ENCODE measurements around the gene ANGPTL7.
A peak's percentile ranks its signal among the peaks of the same experiment; 100 is the strongest.

ANGPTL7 gene

DNA sequence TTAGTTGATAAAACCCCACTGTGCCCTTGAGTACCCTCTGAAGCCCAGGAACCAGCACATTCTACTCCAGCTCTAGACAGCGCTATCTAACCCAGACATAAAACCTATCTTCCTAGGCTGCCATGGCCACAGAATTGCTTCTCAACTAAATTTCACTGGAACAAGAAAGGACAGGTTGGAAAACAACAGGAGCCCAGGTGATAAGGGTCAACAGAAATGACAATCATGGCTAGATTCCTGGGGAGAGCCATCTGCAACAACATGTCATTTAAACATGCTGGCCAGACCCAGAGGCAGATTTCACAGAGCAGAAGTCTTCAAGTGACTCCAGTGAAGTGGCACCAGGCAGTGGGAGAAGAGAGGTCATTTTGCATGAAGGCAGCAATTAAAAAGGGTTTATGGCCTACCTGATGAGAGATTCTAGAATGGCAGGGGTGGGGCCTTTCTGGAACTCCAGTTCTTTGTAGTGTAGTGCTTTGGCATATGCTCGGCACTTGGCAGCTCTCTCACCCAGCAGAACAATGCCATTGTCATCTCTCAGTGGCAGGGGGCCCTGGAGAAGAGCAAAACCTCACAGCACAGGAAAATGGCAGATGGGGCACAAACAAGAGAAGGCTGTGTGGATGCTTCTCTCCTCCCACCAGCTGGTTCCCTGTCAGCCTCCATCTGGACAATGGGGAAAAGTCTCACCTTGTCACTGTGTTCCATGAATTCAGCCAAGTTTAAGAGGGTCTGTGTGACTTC lies 9.9 kb downstream of the ANGPTL7 start:
- FAIRE-seq = no peak

DNA sequence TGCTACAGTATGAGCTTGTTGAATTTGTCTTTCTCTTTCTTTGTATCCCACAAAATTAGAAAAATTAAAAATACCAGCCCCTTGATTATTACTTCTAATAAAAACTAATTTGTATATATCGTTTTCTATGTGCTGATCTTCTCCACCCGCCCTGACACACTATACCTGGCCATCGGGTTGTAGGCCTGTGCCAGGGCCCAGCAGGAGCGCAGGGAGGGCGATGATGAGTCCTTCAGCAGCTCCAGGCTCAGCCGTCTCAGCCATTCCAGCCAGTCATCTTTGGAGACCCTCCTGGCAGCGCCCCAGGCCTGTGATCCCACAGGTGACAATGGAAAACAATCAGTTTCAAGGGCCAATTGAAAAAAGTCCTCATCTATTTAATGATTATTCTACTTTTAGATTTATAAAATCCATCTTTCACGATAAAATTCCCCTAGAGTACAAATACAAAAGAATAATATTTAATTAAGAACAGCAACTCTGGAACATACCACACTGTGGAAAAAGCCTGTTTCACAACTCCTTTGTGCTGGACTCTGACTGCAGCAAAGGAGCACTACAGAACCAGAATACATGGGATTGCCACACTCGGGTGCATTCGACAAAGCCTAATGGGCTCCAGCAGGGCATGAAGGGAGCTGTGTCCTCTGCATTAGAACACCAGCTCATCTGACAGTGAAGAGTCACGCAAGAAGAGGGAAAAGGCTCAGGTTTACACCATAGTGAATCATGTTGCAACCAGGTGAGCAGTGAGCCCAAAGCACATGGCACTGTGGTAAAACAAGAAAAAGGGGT lies 15.4 kb downstream of the ANGPTL7 start:
- DNase-seq (ENCODE audit: insufficient read length, low spot score) (no peak), FAIRE-seq (no peak)

More for the DNA sequence above, 9.9 kb downstream of the ANGPTL7 start:
- no peak for DNase-seq (ENCODE audit: insufficient read length, low spot score)

DNA sequence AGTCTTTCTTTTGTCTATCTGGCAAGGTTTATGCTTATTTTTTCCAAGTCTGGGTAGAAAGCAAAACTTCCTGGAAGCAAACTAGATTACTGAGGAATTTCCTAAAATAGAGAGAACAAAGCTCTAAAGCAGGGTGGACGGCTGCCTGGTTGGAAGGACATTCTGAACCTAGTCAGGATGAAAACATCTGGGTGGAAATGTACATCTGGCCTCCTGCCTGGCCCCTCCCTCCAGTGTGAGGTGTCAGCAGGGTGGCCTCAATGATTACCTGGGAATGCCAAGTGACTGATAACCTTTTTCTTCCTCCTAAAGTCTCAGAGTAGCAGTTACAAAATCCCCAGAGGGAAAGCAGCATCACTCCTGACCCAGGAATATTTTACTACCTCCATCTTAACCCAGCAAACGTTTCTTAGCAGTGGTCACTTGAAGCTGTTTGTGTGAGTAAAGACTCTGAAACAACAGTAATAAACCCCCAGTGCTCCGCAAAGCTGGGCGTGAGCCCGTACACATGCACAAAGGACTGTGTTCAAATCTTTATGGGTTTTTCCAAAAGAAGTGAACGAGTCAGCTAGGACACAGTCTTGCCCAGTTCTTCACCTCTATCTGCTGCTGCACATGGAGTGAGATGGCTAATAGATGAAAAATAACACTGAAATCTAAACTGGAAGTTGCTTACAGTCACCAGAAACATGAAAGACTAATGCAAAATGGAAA lies 18.9 kb downstream of the ANGPTL7 start:
- DNase-seq (ENCODE audit: insufficient read length, low spot score) (no peak), FAIRE-seq (no peak)

DNA sequence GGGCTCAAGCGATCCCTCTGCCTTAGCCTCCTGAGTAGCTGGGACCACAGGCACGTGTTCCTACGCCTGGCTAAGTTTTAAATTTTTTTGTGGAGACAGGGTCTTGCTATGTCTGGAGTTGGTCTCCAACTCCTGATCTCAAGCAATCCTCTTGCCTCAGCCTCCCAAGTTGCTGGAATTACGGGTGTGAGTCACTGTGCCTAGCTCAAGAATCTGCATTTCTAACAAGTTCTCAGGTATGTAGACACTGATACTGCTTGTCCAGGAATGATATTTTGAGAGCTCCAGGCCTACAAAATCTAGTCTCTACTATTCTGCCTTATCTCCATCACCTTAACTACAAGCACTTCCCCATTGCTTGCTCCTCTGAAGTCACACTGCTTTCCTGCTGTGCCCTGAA lies 22.3 kb downstream of the ANGPTL7 start:
- FAIRE-seq (no peak), DNase-seq (ENCODE audit: insufficient read length, low spot score) (no peak)

DNA sequence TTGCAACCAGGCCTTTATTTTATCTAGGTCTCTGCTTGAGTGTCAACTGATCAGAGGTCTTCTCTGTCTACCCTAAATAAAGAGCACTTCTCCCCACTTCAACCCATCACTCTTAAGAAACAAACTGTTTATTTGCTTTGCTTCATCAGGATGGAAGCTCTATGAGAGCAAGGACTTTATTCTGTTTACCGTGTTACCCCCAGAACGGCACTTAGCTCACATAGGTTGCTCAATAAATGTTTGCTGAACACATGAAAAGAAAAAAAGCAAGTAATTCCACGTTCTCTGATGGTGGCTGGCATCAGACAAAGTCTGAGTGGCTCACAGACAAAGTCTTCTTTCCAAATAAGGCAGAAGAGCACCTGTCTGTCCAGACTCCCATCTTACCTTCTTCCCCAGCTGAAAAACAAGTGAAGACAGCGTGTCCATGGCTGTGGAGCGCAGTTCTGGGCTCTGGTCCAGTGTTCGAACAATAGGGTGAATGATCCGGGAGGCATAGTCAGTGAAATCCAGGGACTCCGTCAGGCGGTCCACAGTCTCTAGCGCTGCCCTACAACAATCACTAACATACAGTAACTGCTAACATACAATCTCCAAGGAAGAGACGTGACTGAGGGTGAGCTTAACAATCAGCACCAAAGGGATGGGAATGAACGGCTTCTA lies 22.9 kb downstream of the ANGPTL7 start:
- DNase-seq (ENCODE audit: insufficient read length, low spot score) (no peak), FAIRE-seq (no peak)

DNA sequence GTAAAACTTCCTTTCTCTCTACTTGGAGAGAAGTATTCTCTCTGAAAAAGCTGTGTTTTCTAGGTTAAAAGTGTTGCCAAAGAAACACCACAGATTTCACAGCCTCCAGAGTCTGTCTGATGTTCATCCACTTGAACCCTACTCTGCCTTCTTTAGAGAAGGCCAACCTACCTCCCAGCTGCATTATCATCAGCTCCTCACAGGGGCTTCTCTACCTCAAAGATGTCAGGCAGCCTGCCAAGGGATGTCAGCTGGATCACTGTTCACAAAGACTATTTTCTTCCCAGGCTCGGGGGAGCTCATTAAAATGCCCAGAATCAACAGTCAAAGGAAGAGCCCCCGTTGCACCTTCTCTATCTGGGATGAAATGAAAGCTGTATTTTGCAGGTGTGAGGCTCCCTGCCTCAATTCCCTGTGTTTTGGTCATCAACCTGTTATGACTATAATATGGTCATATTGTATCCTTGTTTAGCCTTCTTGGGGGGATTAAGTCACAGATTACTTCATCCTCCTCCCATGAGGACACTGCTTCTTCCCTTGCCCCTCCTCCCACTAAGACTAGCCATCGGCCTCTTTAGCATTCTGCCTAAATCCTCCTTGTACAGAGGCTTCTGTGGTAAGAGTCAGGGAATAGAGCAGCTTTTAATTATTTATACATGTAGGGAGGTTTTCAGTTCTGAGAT lies 25.7 kb downstream of the ANGPTL7 start:
- no peak for FAIRE-seq
- DNase-seq (ENCODE audit: insufficient read length, low spot score) = no peak

DNA sequence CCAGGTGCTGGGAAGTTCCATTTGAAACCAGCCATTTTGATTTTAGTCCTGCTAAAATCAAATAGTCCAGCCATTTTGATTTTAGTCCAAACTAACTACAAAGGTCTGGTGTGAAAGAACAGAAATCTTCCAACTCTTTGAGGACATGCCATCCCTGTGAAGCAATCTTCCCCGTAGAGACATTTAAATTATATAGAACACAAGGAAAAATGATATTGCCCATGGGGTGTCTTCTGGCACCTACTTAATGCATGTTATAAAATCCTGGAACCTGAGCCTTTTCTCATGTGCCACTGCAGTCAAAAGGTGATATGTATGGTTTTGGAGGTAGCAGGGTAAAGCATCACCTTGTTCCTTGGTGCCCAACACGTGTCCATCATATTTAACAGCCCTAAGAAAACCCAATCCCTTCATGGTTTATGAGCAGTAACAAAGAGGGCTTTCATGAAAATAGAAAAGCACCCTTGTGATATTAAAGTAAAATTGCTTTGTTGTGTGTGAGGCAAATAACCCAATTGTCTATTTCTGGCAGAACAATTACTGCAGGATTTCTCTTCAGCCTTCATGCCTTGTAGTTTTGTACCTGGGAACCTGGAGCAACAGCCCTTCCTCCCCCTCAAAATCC lies 26.3 kb downstream of the ANGPTL7 start:
- no peak for FAIRE-seq
- DNase-seq (ENCODE audit: insufficient read length, low spot score) = no peak

DNA sequence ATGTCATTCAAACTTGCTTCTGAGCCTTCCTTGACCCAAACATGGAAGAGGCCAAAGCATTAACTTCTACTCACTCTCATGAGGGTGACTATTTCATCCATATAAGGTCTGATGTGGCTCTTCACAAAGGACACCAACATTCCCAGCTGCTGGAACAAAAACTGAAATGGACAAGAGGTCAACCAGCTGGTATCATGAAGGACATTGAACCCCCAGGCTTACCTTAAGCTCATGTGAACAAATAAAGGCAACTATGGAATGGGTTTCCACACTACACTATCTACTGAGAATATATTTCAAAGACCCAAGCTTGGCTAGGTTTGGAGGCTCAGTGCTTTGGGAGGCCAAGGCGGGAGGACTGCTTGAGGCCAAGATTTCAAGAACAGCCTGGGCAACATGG lies 26.9 kb downstream of the ANGPTL7 start:
- no peak for DNase-seq (ENCODE audit: insufficient read length, low spot score)
- FAIRE-seq = no peak

DNA sequence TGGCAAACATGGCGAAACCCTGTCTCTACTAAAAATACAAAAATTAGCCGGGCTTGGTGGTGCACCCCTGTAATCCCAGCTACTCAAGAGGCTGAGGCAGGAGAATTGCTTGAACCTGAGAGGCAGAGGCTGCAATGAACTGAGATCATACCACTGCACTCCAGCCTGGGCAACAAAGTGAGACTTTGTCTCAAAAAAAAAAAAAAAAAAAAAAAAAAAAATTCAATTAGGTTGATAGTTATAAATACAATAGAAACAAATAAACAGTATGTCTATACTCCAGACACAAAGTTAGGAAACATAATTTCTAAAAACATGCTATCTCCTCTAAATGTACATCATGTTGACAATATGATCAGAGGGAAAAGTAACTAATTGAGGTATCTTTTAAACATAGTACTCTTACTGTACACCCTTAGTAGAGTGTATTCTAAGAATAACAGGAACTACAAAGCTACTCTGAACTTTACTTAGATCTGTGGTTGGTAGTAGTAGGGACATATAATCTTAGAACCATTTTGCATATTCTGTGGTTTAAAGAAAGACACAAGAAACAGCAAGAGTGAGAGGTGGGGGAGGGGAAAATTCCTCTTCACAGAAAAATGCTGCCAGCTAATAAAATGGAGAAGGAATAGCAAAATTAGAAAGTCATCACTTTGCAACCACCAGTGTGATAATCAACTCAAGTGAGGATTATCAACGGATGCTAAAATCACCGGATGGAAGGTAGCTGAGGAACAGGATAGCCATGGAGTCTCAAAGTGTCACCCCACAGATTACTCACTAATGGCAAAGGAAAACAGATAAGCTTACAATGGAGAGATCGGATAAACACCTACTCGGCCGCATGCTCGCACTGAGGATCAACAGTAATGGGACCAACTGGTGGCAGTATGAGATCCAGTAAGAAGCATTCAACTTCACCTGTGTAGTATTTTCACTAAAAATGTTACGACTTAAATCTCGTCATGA lies 38.2 kb downstream of the ANGPTL7 start:
- DNase-seq (ENCODE audit: insufficient read length, low spot score) = no peak
- FAIRE-seq = peak; percentile 82

DNA sequence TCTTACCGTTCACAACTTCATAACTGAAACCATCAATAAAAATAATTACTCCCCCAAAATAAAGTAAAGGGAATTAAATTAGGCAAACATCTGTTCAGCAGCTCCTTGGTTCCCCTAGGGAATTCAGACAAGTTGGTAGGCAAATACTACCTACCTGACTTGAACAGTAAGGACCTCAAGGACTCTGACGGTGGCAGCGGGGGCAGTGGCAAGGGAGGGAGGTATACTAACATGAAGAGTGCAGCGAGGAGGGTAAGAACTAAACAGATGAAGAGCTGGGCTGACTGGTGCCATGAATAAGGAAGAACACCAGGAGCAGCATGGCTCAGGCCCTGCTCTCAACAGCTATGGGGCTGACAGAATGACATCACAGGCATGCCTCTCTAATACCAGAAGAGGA lies 40.0 kb downstream of the ANGPTL7 start:
- DNase-seq (ENCODE audit: insufficient read length, low spot score) (no peak), FAIRE-seq (no peak)

DNA sequence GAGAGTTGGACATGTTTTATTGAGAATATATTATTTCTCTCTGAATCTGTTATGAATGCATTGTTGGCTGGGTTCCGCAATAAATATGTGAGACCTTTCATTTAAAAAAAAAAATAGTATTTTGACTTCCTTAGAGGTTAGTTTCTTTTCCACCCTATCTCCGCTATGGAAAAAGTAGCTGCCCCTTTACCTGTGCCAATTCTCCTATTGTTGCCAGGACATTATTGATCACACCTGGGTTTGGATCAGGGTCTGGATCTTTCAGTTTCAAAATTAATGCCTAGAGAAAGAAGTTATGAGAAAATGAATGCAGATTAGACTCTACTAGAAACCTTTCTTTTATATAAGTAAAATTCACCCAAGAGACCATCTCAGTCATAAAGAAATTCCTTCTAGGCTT lies 44.1 kb downstream of the ANGPTL7 start:
- DNase-seq (ENCODE audit: insufficient read length, low spot score) (no peak), FAIRE-seq (no peak)

DNA sequence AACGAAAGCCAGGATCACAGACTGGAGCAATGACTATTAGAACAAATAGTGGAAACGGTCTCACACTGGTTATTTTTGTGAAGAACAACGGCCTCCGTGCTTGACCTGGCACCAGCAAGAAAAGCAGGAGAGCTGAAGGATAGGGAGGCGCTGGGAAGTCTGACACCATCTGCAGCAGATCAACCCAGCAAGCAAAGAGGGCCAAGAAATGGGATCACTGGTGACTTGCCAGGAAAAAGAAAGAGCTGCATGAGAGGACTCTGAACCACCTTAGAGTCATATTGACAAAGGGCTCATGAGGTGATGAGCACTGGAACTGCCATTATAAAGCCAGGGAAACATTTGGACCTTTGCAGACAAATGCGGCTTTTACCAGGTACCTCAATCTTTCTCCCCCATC lies 48.2 kb downstream of the ANGPTL7 start:
- no peak for FAIRE-seq
- no peak for DNase-seq (ENCODE audit: insufficient read length, low spot score)

DNA sequence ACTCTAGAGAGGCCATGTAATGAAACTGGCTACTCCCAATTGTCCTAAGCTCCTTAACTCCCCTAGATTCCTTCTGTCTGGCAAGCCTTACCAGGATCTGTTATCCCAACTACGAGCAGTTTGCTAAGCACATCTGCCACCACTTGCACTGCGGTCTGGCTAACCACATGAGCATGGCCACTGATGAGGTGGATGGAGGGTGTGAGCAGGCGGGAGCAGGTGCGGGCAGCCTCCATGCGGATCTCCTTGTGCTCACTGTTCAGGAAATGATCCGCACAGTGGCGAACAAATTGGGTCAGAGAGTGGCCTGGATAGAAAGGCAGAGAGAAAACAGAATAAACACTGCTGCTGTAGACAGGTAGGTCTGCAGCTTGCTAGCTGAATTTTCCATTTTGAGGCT lies 49.2 kb downstream of the ANGPTL7 start:
- no peak for DNase-seq (ENCODE audit: insufficient read length, low spot score)
- no peak for FAIRE-seq

DNA sequence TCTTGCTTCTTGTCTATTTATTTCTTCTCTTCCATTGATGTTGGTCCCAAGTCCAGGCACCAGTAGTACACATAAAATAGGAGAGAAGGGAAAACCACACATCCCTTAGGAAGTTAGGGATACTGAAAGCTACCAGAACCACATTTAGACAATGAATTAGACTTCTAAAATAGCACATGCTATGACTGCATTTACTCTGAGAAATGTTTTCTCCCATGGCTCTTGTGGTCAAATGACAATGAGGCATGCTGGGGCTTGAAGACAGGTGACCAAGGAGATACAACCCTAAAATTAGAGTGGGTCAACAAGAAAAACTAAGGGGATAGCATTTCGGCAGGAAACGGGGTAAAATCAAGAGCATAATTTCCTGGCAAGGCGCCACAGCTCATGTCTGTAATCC lies 56.1 kb downstream of the ANGPTL7 start:
- FAIRE-seq (no peak), DNase-seq (ENCODE audit: insufficient read length, low spot score) (no peak)
